ENCODE measurements around the gene MRPS6.

DNA sequence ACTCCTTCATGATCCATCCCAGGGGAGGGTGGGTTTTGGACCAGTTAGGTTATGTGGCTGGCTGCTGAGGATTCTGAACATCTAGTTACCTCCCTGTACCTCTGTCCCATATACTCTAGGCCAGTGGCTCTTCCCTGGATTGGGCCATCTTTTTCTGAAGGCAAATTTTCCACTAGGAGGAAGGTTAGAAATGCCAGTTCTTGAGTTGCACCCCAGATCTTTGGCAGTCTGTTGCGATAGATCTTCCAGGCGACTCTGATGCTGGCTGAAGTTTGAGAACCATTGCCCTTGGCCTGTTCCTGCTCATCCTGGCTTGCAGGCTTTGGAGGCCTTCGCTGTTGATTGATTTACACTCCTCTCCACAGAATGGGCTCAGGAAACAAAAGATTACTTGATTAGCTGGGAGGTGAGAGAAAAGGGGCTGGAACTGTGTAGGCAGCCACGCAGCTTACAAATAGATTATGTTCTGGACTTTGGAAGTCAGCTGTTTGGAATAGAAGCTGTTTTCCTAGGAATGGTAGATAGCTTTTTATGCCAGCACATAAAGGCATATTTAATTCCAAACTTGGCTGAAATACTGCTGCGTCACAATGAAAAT lies 110.1 kb downstream of the MRPS6 start:
- TF ChIP-seq, protein P1, sequence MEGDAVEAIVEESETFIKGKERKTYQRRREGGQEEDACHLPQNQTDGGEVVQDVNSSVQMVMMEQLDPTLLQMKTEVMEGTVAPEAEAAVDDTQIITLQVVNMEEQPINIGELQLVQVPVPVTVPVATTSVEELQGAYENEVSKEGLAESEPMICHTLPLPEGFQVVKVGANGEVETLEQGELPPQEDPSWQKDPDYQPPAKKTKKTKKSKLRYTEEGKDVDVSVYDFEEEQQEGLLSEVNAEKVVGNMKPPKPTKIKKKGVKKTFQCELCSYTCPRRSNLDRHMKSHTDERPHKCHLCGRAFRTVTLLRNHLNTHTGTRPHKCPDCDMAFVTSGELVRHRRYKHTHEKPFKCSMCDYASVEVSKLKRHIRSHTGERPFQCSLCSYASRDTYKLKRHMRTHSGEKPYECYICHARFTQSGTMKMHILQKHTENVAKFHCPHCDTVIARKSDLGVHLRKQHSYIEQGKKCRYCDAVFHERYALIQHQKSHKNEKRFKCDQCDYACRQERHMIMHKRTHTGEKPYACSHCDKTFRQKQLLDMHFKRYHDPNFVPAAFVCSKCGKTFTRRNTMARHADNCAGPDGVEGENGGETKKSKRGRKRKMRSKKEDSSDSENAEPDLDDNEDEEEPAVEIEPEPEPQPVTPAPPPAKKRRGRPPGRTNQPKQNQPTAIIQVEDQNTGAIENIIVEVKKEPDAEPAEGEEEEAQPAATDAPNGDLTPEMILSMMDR (IDR thresholded peaks at IDR 0.05; ENCODE audit: poor library complexity): no peak
- no peak for TF ChIP-seq EZH2 (IDR thresholded peaks at IDR 0.05; ENCODE audit: borderline replicate concordance)

All from hepatocyte (in vitro differentiated cells).